Measurements from ENCODE around the gene TRIB2. TPM values are rescaled to one million over a fixed set of nuclear protein-coding genes. Genes with fewer than 3 reads are reported as not detected.

The TRIB2 gene
- polyA plus RNA-seq, 2 donors, result 10.0 to 10.6 TPM

DNA sequence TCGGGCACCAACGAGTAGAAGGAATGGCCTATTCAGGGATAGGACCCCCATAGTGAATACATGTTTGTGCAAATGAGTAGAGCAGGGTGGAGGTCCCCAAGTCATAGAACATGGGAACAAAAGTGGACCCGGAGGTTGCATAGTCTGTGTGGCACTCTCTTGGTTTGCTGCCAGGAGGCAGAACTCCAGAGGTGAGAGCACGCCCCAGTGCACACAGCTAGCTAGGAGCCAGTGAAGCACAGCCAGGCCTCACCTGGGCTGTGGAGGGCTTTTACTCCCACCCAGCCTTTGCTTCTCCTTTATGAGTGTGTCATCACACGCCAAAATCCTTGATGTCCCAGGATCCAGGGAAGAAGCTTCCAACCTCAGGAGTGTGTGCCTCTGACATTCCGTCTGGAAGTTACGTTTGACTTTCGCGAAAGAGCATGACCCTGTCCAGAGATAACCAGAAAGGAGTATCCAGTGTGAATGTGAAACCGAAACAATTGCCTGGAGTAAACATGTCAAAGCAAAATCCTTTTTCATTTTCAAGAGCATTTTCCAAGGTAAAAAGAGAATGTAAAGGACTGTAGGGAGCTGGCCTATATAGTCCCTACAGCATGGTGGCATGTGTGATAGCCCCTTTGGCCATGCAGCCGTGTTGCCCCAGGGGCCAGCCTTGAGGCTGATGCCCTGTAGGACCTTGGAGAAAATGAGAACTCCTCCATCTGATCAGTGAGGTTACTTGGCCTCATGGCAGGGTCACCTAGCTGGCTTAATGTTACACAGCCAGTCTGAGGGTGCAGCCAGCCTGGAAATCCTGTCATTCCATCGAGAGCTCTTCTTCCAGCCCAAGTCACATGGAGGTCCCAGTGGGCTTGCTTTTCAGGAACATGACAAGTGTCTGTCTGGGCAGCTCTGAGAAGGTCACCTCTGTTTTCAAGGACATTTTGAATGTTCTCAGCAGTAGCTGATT lies 8.8 kb downstream of the TRIB2 start:
- H3K4me3 ChIP-seq (ENCODE audit: low read depth in 1 of 2, low read length in 2 of 2), result no peak overlapping the region
- no peaks in the 10 kb centered on the region for H3K27me3 ChIP-seq (ENCODE audit: control insufficient read depth in 1 of 2, insufficient read depth in 2 of 2, low read length in 2 of 2)
- peak overlapping the region in 1 of 2 donors; percentile 8 for H3K27ac ChIP-seq (ENCODE audit: low read depth in 2 of 2, low read length in 1 of 2)
- H3K4me1 ChIP-seq (ENCODE audit: control insufficient read depth in 2 of 2, insufficient read depth in 2 of 2, low read length in 1 of 2), result peaks cover 4 to 6% of the 10 kb centered on the region in 2 donors
- H3K36me3 ChIP-seq (ENCODE audit: control insufficient read depth in 2 of 2, insufficient read depth in 2 of 2, low read length in 1 of 2), result peaks cover 0 to 8% of the 10 kb centered on the region in 2 donors
- WGBS, 2 donors, result 86 to 87% methylated on average over 12 of the region's 12 CpGs
- no peaks in the 10 kb centered on the region for H3K9me3 ChIP-seq (ENCODE audit: control insufficient read depth in 2 of 2, insufficient read depth in 1 of 2, low read depth in 1 of 2, low read length in 1 of 2)

DNA sequence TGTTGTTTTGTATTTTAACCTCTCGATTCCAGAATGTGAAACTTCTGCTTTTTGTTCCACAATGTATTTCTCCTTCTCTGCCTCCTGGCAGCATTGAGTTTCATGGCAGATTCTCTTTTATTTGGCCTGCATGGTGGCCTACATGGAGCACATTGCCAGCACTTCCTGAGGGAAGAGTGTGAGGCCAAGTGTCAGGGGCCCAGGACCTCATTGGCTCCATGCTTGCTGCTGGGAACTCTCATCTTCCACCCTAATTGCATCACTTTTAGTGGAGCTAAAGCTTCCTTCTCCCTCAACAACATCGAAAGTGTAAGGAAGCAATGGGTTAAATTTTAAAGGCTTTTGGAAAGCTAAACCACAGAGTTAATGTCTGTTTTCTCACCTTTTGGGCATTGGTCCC lies 9.5 kb downstream of the TRIB2 start:
- H3K4me1 ChIP-seq (ENCODE audit: control insufficient read depth in 2 of 2, insufficient read depth in 2 of 2, low read length in 1 of 2), result peaks cover 4 to 6% of the 10 kb centered on the region in 2 donors
- no peak overlapping the region for H3K4me3 ChIP-seq (ENCODE audit: low read depth in 1 of 2, low read length in 2 of 2)
- H3K27ac ChIP-seq (ENCODE audit: low read depth in 2 of 2, low read length in 1 of 2), result no peak overlapping the region
- peaks cover 0 to 8% of the 10 kb centered on the region in 2 donors for H3K36me3 ChIP-seq (ENCODE audit: control insufficient read depth in 2 of 2, insufficient read depth in 2 of 2, low read length in 1 of 2)
- H3K9me3 ChIP-seq (ENCODE audit: control insufficient read depth in 2 of 2, insufficient read depth in 1 of 2, low read depth in 1 of 2, low read length in 1 of 2), result no peaks in the 10 kb centered on the region
- no peaks in the 10 kb centered on the region for H3K27me3 ChIP-seq (ENCODE audit: control insufficient read depth in 1 of 2, insufficient read depth in 2 of 2, low read length in 2 of 2)
- 78 to 91% methylated on average over 2 of the region's 2 CpGs for WGBS, 2 donors

DNA sequence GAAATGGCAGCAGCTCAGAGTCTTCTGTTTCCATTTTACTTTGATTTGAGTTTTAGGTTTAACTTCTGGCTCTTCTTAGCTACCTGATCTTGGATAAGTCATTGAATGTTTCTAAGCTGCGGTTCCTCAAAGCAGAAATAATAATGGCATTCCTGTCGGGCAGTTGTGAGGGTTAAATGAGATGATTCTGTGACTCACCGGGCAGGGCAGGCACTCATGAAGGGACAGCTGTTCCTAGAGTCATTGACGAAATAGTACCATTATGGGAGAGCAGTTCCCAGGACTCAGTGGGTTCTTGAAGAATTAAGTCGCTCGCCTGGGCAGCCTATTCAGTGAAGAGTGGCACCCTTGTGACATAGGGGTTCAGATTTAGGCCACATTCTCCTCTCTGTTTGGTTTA lies 10.3 kb downstream of the TRIB2 start:
- H3K27me3 ChIP-seq (ENCODE audit: control insufficient read depth in 1 of 2, insufficient read depth in 2 of 2, low read length in 2 of 2), result no peaks in the 10 kb centered on the region
- peaks cover 0 to 12% of the 10 kb centered on the region in 2 donors for H3K36me3 ChIP-seq (ENCODE audit: control insufficient read depth in 2 of 2, insufficient read depth in 2 of 2, low read length in 1 of 2)
- H3K4me3 ChIP-seq (ENCODE audit: low read depth in 1 of 2, low read length in 2 of 2), result no peak overlapping the region
- 71 to 77% methylated on average over 6 of the region's 6 CpGs for WGBS, 2 donors
- H3K4me1 ChIP-seq (ENCODE audit: control insufficient read depth in 2 of 2, insufficient read depth in 2 of 2, low read length in 1 of 2), result peaks cover 4 to 12% of the 10 kb centered on the region in 2 donors
- no peaks in the 10 kb centered on the region for H3K9me3 ChIP-seq (ENCODE audit: control insufficient read depth in 2 of 2, insufficient read depth in 1 of 2, low read depth in 1 of 2, low read length in 1 of 2)
- H3K27ac ChIP-seq (ENCODE audit: low read depth in 2 of 2, low read length in 1 of 2), result peak overlapping the region; percentile 9 to 29

DNA sequence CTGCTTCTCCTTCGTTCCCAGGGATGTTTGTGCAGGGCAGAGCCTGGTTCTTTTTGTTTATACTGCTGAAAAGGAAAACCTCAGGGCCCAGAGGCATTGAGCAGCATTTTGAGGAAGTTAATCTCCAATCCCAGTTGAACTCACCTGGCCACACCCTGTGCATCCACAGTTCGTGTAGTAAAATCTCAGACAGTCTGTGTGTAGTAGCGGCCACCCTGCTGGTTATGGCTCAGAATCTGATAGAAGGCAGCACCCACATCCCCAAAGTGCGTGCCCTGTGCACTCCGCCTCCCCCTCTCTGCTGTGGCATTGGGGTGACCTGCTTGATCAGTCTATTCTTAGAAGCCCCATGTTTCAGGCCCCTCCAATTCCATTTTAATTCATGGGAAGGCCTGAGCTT lies 10.9 kb downstream of the TRIB2 start:
- Histone ChIP-seq H3K27me3 (ENCODE audit: control insufficient read depth in 1 of 2, insufficient read depth in 2 of 2, low read length in 2 of 2) (no peaks in the 10 kb centered on the region), H3K4me3 (ENCODE audit: low read depth in 1 of 2, low read length in 2 of 2) (no peak overlapping the region), H3K27ac (ENCODE audit: low read depth in 2 of 2, low read length in 1 of 2) (peak overlapping the region; percentile 9 to 48), H3K9me3 (ENCODE audit: control insufficient read depth in 2 of 2, insufficient read depth in 1 of 2, low read depth in 1 of 2, low read length in 1 of 2) (no peaks in the 10 kb centered on the region), H3K4me1 (ENCODE audit: control insufficient read depth in 2 of 2, insufficient read depth in 2 of 2, low read length in 1 of 2) (peaks cover 4 to 12% of the 10 kb centered on the region in 2 donors), H3K36me3 (ENCODE audit: control insufficient read depth in 2 of 2, insufficient read depth in 2 of 2, low read length in 1 of 2) (peaks cover 0 to 12% of the 10 kb centered on the region in 2 donors)
- WGBS, 2 donors, result 63 to 72% methylated on average over 5 of the region's 5 CpGs

DNA sequence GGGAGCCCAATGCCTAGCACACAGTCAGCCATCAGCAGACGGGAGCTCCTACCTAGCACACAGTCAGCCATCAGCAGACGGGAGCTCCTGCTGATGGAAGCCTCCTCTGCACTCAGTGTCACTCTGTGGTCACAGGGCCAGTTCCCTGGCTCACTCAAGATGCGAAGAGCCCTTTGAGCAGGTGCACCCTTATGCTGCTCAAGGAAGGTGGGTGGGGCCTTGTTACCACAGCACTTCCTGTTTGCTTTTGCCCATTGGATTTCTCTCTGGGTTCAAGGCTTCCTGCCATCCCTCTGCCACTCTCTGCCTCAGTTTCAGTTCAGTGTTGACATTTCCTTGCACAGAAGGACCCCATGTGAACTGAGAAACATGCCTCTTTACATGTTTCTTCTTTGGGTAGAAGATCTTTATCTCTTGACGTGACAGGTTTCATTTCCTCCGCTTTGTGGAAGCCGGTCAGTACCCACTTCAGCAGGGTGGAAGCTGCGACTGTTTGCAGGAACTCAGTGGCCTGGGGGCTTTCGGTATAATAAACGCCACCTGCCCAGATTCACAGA lies 11.6 kb downstream of the TRIB2 start:
- no peak overlapping the region for H3K4me3 ChIP-seq (ENCODE audit: low read depth in 1 of 2, low read length in 2 of 2)
- WGBS, 2 donors, result 76 to 83% methylated on average over 9 of the region's 9 CpGs
- peaks cover 0 to 12% of the 10 kb centered on the region in 2 donors for H3K36me3 ChIP-seq (ENCODE audit: control insufficient read depth in 2 of 2, insufficient read depth in 2 of 2, low read length in 1 of 2)
- H3K4me1 ChIP-seq (ENCODE audit: control insufficient read depth in 2 of 2, insufficient read depth in 2 of 2, low read length in 1 of 2), result peaks cover 4 to 12% of the 10 kb centered on the region in 2 donors
- no peaks in the 10 kb centered on the region for H3K27me3 ChIP-seq (ENCODE audit: control insufficient read depth in 1 of 2, insufficient read depth in 2 of 2, low read length in 2 of 2)
- no peaks in the 10 kb centered on the region for H3K9me3 ChIP-seq (ENCODE audit: control insufficient read depth in 2 of 2, insufficient read depth in 1 of 2, low read depth in 1 of 2, low read length in 1 of 2)
- no peak overlapping the region for H3K27ac ChIP-seq (ENCODE audit: low read depth in 2 of 2, low read length in 1 of 2)

DNA sequence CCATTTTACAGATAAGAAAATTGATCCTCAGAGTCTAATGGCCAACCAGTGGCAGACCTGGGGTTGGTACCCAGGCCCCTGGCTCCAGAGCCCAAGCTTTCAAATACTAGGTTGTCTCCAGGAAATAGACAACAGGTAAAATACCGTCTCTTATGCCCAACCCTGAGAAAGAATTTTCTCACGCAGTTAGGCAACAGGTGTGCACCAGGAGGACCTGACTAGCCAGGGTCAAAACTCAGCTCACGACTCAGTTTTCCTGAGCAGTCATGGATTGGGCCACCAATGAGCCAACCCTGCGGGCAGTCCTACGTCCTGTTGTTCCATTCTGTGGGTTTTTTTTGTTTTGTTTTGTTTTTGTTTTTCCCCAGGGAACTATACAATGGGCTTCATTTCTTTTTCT lies 13.5 kb downstream of the TRIB2 start:
- H3K4me1 ChIP-seq (ENCODE audit: control insufficient read depth in 2 of 2, insufficient read depth in 2 of 2, low read length in 1 of 2), result peaks cover 4 to 12% of the 10 kb centered on the region in 2 donors
- no peaks in the 10 kb centered on the region for H3K9me3 ChIP-seq (ENCODE audit: control insufficient read depth in 2 of 2, insufficient read depth in 1 of 2, low read depth in 1 of 2, low read length in 1 of 2)
- no peaks in the 10 kb centered on the region for H3K27me3 ChIP-seq (ENCODE audit: control insufficient read depth in 1 of 2, insufficient read depth in 2 of 2, low read length in 2 of 2)
- H3K27ac ChIP-seq (ENCODE audit: low read depth in 2 of 2, low read length in 1 of 2), result no peak overlapping the region
- WGBS, 2 donors, result 77 to 78% methylated on average over 5 of the region's 5 CpGs
- H3K36me3 ChIP-seq (ENCODE audit: control insufficient read depth in 2 of 2, insufficient read depth in 2 of 2, low read length in 1 of 2), result peaks cover 0 to 9% of the 10 kb centered on the region in 2 donors
- no peak overlapping the region for H3K4me3 ChIP-seq (ENCODE audit: low read depth in 1 of 2, low read length in 2 of 2)

DNA sequence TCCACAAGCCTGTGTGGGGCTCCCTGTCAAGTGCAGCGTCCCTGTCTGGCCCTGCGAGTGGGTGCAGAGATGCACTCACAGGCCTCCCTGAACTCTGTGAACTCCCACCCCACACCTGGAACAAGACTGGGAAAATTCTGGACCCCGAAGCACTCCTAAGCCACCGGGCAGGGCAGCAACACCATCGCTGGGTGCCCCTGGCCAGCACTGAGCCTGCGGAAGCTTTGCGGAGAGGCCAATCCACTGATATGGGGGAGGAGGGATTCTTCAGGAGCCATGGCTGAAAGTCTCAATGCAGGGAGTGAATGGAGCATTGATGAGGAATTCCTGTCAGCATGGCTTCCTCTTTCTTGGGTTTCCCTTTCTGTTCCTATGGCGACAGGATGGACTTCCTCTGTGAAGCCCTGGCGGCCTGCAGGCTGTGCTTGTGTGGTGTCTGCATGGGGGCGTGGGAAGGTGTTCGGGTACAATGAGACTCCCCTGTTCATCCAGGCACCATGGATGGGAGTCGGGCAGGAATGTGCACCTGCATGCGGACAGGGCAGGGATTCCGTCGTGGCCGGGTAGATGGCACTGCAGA lies 15.1 kb downstream of the TRIB2 start:
- Histone ChIP-seq H3K27ac (ENCODE audit: low read depth in 2 of 2, low read length in 1 of 2) (no peak overlapping the region), H3K9me3 (ENCODE audit: control insufficient read depth in 2 of 2, insufficient read depth in 1 of 2, low read depth in 1 of 2, low read length in 1 of 2) (no peaks in the 10 kb centered on the region), H3K27me3 (ENCODE audit: control insufficient read depth in 1 of 2, insufficient read depth in 2 of 2, low read length in 2 of 2) (no peaks in the 10 kb centered on the region), H3K4me1 (ENCODE audit: control insufficient read depth in 2 of 2, insufficient read depth in 2 of 2, low read length in 1 of 2) (peaks cover 2 to 12% of the 10 kb centered on the region in 2 donors), H3K4me3 (ENCODE audit: low read depth in 1 of 2, low read length in 2 of 2) (no peak overlapping the region), H3K36me3 (ENCODE audit: control insufficient read depth in 2 of 2, insufficient read depth in 2 of 2, low read length in 1 of 2) (peaks cover 0 to 11% of the 10 kb centered on the region in 2 donors)
- 90 to 92% methylated on average over 16 of the region's 16 CpGs for whole genome bisulfite sequencing, 2 donors

DNA sequence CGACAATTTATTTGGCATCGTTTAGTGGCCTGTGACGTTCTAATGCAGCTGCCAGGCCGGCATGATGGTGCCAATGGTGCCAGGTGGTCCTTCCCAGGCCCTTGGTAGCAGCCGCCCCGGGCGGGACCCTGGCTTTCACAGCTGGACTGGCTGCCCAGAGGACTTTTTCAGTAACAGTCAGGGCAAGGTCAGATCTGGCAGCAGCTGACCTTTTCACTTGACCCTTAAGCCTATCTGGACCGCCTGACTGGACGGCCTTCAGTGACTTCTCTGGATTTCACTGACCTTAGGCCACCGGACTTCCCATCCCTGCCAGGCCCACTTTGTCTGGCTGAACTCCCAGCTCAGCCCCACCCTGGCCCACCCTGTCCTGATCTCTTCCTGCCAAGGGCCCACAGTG lies 15.9 kb downstream of the TRIB2 start:
- Histone ChIP-seq H3K4me1 (ENCODE audit: control insufficient read depth in 2 of 2, insufficient read depth in 2 of 2, low read length in 1 of 2) (peaks cover 1 to 8% of the 10 kb centered on the region in 2 donors), H3K27me3 (ENCODE audit: control insufficient read depth in 1 of 2, insufficient read depth in 2 of 2, low read length in 2 of 2) (no peaks in the 10 kb centered on the region), H3K4me3 (ENCODE audit: low read depth in 1 of 2, low read length in 2 of 2) (no peak overlapping the region), H3K9me3 (ENCODE audit: control insufficient read depth in 2 of 2, insufficient read depth in 1 of 2, low read depth in 1 of 2, low read length in 1 of 2) (no peaks in the 10 kb centered on the region), H3K27ac (ENCODE audit: low read depth in 2 of 2, low read length in 1 of 2) (no peak overlapping the region), H3K36me3 (ENCODE audit: control insufficient read depth in 2 of 2, insufficient read depth in 2 of 2, low read length in 1 of 2) (peaks cover 0 to 11% of the 10 kb centered on the region in 2 donors)
- WGBS, 2 donors, result 67 to 68% methylated on average over 10 of the region's 10 CpGs

DNA sequence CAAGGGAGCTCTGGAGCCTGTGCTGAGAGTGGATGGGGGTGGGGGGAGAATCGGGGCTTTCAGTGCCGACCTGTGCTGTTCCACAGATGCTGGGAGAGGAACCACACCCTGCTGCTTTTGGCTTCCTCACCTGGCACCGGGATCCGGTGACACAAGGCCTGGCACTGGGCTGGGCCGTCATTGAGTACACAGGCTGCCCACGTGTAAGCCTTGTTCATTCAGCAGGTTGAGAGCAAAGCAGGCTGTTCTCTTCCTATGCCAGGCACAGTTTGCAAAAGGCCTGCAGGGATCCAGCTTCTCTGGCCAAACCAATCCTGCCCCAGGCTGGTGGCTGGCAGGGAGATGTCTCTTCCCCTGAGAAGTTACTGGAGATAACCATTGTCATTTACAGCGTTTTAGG lies 17.1 kb downstream of the TRIB2 start:
- H3K9me3 ChIP-seq (ENCODE audit: control insufficient read depth in 2 of 2, insufficient read depth in 1 of 2, low read depth in 1 of 2, low read length in 1 of 2), result no peaks in the 10 kb centered on the region
- peaks cover 0 to 8% of the 10 kb centered on the region in 2 donors for H3K4me1 ChIP-seq (ENCODE audit: control insufficient read depth in 2 of 2, insufficient read depth in 2 of 2, low read length in 1 of 2)
- no peak overlapping the region for H3K4me3 ChIP-seq (ENCODE audit: low read depth in 1 of 2, low read length in 2 of 2)
- no peak overlapping the region for H3K27ac ChIP-seq (ENCODE audit: low read depth in 2 of 2, low read length in 1 of 2)
- H3K27me3 ChIP-seq (ENCODE audit: control insufficient read depth in 1 of 2, insufficient read depth in 2 of 2, low read length in 2 of 2), result no peaks in the 10 kb centered on the region
- H3K36me3 ChIP-seq (ENCODE audit: control insufficient read depth in 2 of 2, insufficient read depth in 2 of 2, low read length in 1 of 2), result peaks cover 0 to 8% of the 10 kb centered on the region in 2 donors
- WGBS, 2 donors, result 31 to 34% methylated on average over 6 to 7 of the region's 7 CpGs

Measured in esophagus (tissue), 2 donors.